LNCaP clone FGC (cell line): Measurements from ENCODE around the gene EGFL8.

Source experiments
- DNase-seq: peaks from one replicate; pipeline ENCODE4 v3.0.0-alpha.2; 2011; ENCODE audit warnings: low read depth
- H3K4me3 ChIP-seq: 2 replicates; pipeline ENCODE4 v1.5.1; 2011; ENCODE audit warnings: mild to moderate bottlenecking, low read depth, low read length, control low read depth
- TF ChIP-seq, protein P1 (sequence below): IDR thresholded peaks from 2 replicates; pipeline ENCODE4 v1.5.1; 2012; ENCODE audit warnings: mild to moderate bottlenecking; ENCODE audit not compliant: control insufficient read depth, insufficient read depth; ENCODE audit errors: extremely low read depth

Gene EGFL8

DNA sequence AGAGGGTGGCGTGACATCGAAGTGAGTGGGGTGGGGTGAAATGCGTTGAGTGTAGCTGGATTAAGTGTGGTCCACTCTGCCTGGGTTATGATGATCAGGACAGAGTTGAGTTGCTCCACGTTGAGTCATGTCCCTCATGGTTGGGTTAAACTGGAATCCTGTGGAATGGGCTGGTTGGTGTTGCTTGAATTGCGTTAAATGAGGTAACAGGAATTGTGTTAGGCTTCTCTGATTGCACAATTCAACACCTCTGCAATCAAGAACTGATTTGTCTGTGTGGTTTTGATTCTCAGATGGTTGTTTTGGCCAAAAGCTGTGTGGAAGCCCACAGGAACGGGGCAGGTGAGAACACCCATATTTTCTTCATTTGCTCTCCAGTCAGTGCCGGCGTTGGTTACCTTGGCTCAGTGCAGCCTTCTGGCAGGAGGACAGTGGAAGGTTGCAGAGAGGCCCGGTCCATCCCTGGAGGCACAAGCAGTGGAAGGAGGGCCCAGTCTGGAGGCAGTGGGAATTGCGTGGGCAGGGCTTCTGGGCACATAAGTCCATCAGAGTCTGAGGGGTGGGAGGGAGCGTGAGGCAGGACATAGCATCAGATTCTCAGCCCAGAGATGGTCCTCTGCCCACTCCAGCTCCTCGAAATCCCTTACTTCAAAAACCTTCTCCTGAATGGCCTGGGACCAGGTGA, 47.8 kb downstream of the EGFL8 start:
- DNase-seq: no peak
- no peak overlapping the region for H3K4me3 ChIP-seq
- TF ChIP-seq, protein P1, sequence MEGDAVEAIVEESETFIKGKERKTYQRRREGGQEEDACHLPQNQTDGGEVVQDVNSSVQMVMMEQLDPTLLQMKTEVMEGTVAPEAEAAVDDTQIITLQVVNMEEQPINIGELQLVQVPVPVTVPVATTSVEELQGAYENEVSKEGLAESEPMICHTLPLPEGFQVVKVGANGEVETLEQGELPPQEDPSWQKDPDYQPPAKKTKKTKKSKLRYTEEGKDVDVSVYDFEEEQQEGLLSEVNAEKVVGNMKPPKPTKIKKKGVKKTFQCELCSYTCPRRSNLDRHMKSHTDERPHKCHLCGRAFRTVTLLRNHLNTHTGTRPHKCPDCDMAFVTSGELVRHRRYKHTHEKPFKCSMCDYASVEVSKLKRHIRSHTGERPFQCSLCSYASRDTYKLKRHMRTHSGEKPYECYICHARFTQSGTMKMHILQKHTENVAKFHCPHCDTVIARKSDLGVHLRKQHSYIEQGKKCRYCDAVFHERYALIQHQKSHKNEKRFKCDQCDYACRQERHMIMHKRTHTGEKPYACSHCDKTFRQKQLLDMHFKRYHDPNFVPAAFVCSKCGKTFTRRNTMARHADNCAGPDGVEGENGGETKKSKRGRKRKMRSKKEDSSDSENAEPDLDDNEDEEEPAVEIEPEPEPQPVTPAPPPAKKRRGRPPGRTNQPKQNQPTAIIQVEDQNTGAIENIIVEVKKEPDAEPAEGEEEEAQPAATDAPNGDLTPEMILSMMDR: no peak

DNA sequence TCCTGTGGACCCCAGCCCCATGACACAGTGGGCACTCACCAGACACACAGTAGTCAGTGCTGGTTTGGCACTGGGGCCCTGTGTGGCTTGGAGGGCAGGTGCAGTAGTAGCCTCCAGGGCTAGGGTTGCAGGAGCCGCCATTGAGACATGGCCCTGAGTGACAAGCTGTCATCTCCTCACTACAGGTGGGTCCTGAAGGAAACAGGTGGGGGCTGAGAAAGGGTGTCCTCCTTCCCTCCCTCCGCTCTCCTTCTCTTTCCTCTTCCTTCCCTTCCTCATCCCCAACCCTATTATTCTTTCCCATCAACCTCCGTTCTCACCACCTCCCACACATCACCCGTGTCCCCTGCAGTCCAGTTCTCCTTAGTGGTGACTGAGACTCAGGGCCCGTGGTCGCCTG, 49.3 kb downstream of the EGFL8 start:
- no peak for DNase-seq
- TF ChIP-seq, protein P1: no peak
- no peak overlapping the region for H3K4me3 ChIP-seq

DNA sequence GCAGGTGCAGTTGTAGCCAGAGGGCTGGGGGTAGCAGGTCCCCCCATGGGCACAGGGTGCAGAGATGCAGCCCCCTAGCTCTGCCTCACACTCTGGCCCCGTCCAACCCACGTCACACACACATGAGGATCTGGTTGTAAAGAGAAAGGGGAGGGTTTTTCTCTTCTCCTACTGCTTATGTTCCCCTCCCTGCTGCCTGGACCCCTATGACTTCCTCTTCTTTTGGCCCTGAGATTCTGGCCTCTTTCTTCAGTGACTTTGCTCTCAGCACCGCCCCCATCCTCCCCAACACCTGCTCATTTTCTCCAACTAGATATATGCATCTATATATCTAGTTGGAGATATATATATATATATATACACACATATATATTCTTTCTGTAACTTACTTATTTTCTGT, 49.7 kb downstream of the EGFL8 start:
- no peak overlapping the region for H3K4me3 ChIP-seq
- no peak for DNase-seq
- TF ChIP-seq, protein P1: no peak

DNA sequence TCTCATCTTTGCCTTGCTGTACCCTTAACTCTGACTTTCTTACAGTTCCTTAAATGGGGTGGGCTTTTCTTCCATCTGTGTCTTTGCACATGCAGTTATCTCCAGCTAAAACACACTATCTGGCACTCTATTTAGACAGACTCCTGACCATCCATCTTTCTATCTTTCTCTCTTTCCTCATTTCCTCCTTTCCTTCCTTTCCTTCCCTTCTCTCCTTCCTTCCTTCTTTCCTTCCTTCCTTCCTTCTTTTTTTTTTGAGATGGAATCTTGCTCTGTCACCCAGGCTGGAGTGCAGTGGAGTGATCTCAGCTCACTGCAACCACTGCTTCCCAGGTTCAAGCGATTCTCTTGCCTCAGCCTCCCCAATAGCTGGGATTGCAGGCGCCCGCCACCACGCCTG, 51.2 kb downstream of the EGFL8 start:
- no peak for DNase-seq
- no peak overlapping the region for H3K4me3 ChIP-seq
- TF ChIP-seq, protein P1: no peak

DNA sequence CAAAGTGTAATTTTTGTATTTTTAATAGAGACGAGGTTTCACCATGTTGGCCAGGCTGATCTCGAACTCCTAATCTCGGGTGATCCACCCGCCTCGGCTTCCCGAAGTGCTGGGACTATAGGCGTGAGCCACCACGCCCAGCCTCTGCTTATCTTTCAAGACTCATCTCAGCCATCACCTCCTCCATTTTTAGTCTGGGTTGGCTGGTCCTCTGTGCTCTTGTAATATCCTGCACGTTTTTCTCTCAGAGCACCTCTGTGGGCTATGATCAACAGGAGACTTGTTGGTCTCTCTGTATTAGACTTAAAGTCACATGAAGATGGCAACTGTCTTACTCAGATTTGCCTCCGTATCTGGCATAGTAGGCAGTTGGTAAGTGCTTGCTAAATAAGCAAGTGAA, 51.9 kb downstream of the EGFL8 start:
- TF ChIP-seq, protein P1: no peak
- no peak overlapping the region for H3K4me3 ChIP-seq
- DNase-seq: no peak

DNA sequence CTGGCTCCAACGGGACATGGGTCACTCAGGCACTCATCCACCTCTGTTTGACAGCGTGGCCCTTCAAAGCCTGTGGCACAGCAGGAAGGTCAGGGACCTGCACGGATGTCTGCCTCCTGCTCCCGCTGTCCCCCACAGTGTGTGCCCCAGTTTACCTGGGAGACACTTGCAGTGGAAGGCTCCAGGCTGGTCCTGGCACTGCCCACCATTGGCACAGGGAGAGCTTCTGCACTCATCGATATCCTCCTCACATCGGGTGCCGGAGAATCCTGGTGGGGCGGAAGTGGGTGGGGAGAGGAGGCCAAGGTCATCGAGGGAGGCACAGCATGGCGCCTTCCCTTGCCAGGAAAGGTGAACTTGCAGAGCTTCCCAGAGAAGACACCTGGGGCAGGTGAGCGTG, 52.6 kb downstream of the EGFL8 start:
- DNase-seq: no peak
- TF ChIP-seq, protein P1: no peak
- no peak overlapping the region for H3K4me3 ChIP-seq
